Tibial artery (tissue), 4 donors: ENCODE results near the gene B3GLCT.

ENCODE experiments used
- DNase-seq, 2 donors: peaks; one replicate each; pipeline ENCODE4 v3.0.0-alpha.2; 2019
- H3K27ac ChIP-seq, 2 donors: fragments of 200-600 bp; sonication (generic) in 1 of 2; 1 replicate in 1 of 2; 2 replicates in 1 of 2; pipeline ENCODE4 v1.5.1; 2018 to 2019; ENCODE audit warnings: mild to moderate bottlenecking in 1 of 2
- H3K27me3 ChIP-seq, 2 donors: fragments of 200-600 bp; sonication (generic) in 1 of 2; one replicate each; pipeline versions ENCODE4 v1.5.1 to v1.6.0; 2016 to 2019
- H3K36me3 ChIP-seq, 3 donors: fragments of 200-600 bp; sonication (generic) in 2 of 3; one replicate each; pipeline ENCODE4 v1.5.1; 2016 to 2019; ENCODE audit warnings: mild to moderate bottlenecking in 2 of 3
- H3K4me1 ChIP-seq, 4 donors: fragments of 200-600 bp; sonication (generic) in 2 of 4; 1 replicate in 3 of 4; 2 replicates in 1 of 4; pipeline ENCODE4 v1.5.1; 2016 to 2019
- H3K4me3 ChIP-seq, 2 donors: fragments of 200-600 bp; sonication (generic) in 1 of 2; 1 replicate in 1 of 2; 2 replicates in 1 of 2; pipeline ENCODE4 v1.5.1; 2018 to 2019; ENCODE audit warnings: mild to moderate bottlenecking in 2 of 2
- H3K9me3 ChIP-seq, 3 donors: fragments of 200-600 bp; sonication (generic) in 1 of 3; one replicate each; pipeline ENCODE4 v1.5.1; 2016 to 2019
- intact Hi-C: fragments of 100-400 bp; cut with DNase I; formaldehyde crosslinking; loops from one replicate; pipeline ENCODE4 v1.15.0; 2023; ENCODE audit warnings: low total_unique reads
- TF ChIP-seq, protein P1 (sequence below), 2 experiments: fragments of 200-600 bp in 1 of 2; fragments of 450-650 bp in 1 of 2; IDR thresholded peaks; one replicate each; pipeline ENCODE4 v1.5.1; 2017 to 2019; ENCODE audit warnings: antibody characterized with exemption in 2 of 2, mild to moderate bottlenecking in 1 of 2, moderate library complexity in 1 of 2

The B3GLCT gene

GRCh38 chr13:31372454-31372853, 172.7 kb downstream of the B3GLCT start:
- Histone ChIP-seq H3K27me3 (no peaks in the 10 kb centered on the region), H3K27ac (no peak overlapping the region), H3K36me3 (no peaks in the 10 kb centered on the region), H3K4me1 (no peaks in the 10 kb centered on the region), H3K9me3 (no peaks in the 10 kb centered on the region), H3K4me3 (no peak overlapping the region)
- no peak for DNase-seq
- intact Hi-C loops: no loop called here
- TF ChIP-seq, protein P1, sequence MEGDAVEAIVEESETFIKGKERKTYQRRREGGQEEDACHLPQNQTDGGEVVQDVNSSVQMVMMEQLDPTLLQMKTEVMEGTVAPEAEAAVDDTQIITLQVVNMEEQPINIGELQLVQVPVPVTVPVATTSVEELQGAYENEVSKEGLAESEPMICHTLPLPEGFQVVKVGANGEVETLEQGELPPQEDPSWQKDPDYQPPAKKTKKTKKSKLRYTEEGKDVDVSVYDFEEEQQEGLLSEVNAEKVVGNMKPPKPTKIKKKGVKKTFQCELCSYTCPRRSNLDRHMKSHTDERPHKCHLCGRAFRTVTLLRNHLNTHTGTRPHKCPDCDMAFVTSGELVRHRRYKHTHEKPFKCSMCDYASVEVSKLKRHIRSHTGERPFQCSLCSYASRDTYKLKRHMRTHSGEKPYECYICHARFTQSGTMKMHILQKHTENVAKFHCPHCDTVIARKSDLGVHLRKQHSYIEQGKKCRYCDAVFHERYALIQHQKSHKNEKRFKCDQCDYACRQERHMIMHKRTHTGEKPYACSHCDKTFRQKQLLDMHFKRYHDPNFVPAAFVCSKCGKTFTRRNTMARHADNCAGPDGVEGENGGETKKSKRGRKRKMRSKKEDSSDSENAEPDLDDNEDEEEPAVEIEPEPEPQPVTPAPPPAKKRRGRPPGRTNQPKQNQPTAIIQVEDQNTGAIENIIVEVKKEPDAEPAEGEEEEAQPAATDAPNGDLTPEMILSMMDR (IDR thresholded peaks at IDR 0.05): no peak

DNA sequence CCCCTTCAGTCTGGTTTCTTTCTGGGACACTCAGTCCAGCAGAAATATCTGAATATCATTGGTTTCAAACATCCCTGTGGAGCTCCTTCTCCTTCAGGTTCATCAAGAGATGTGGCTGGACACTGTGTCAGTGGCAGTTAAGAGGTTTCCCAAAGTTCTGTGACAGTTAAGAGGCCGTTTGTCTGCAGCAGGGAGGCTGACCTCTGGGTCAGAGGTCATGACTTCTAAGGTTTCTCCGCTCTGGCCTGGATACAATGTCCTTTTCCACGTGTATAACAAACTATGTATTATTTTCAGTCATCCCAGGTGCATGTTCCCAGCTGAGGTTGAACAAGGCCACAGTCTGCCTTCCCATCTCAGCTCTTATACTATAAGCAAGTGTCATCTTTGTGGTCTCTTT, 174.9 kb downstream of the B3GLCT start:
- intact Hi-C loops: no loop called here
- Histone ChIP-seq H3K4me3 (no peak overlapping the region), H3K9me3 (no peaks in the 10 kb centered on the region), H3K4me1 (no peaks in the 10 kb centered on the region), H3K36me3 (no peaks in the 10 kb centered on the region), H3K27ac (no peak overlapping the region), H3K27me3 (no peaks in the 10 kb centered on the region)
- TF ChIP-seq, protein P1 (IDR thresholded peaks at IDR 0.05): no peak
- DNase-seq: no peak

DNA sequence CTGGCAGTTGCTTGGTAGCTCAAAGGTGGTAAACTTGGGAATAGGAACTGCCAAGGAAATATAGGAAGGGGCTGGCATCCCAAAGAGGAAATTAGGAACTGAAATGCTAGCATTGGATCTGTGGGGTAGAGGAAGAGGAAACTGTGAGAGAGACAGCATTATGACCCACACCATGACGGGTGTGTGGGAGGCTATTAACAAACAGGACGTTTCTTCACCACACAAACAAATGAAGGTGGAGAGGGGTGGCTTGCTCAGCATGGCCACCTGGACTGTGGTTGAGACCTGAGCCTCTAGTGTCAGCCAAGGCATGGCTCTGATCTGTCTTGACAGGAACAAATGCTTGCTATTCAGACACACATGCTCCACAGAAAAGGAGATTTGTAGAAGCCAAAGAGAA, 178.2 kb downstream of the B3GLCT start:
- intact Hi-C loops: no loop called here
- Histone ChIP-seq H3K4me1 (no peaks in the 10 kb centered on the region), H3K36me3 (no peaks in the 10 kb centered on the region), H3K9me3 (no peaks in the 10 kb centered on the region), H3K4me3 (no peak overlapping the region), H3K27ac (no peak overlapping the region), H3K27me3 (no peaks in the 10 kb centered on the region)
- no peak for DNase-seq
- TF ChIP-seq, protein P1 (IDR thresholded peaks at IDR 0.05): no peak

DNA sequence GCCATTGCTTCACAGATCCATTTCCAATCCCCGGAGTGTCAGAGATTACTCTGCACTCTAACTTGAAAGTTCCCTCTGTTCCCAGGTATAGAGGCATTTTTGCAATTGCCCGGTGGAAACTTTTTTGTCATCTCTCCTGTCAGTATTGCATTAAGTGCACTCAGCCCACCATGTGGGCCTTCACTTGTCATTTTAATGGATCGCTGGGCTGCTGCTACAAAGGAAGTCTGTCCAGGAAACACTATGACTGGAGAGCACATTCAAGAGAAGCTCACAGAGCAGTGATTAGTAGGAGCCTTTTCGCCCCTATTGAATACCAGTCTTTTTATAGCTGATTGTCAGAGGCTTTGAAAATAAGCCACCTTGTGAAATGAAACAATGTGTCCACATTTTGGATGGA, 180.9 kb downstream of the B3GLCT start:
- DNase-seq: no peak
- no peak overlapping the region for H3K27ac ChIP-seq
- TF ChIP-seq, protein P1 (IDR thresholded peaks at IDR 0.05): no peak
- no peak overlapping the region for H3K4me3 ChIP-seq
- H3K27me3 ChIP-seq: no peaks in the 10 kb centered on the region
- H3K36me3 ChIP-seq: no peaks in the 10 kb centered on the region
- no peaks in the 10 kb centered on the region for H3K4me1 ChIP-seq
- intact Hi-C loops: no loop called here
- H3K9me3 ChIP-seq: no peaks in the 10 kb centered on the region
